Liver (tissue), 3 donors: ENCODE measurements around the gene STK39.

Experiments
- EGR1 ChIP-seq, 2 donors: IDR thresholded peaks; 2 replicates each; pipeline ENCODE4 v1.6.1; 2016 to 2018; ENCODE audit warnings: antibody characterized with exemption in 2 of 2, low read depth in 2 of 2
- GABPA ChIP-seq, 2 donors: IDR thresholded peaks in 1 of 2; conservative IDR thresholded peaks in 1 of 2; 2 replicates each; pipeline ENCODE4 v1.6.1; 2016; ENCODE audit warnings: antibody characterized with exemption in 2 of 2, mild to moderate bottlenecking in 1 of 2, moderate library complexity in 1 of 2
- HNF4A ChIP-seq, 2 donors: conservative IDR thresholded peaks; 2 replicates each; pipeline ENCODE4 v1.6.1; 2016; ENCODE audit warnings: antibody characterized with exemption in 2 of 2, mild to moderate bottlenecking in 2 of 2
- RAD21 ChIP-seq, 2 donors: IDR thresholded peaks; 2 replicates each; pipeline ENCODE4 v1.6.1; 2016; ENCODE audit warnings: antibody characterized with exemption in 2 of 2, mild to moderate bottlenecking in 2 of 2
- SP1 ChIP-seq: IDR thresholded peaks from 2 replicates; pipeline ENCODE4 v1.6.1; 2018; ENCODE audit warnings: antibody characterized with exemption, mild to moderate bottlenecking
- YY1 ChIP-seq: IDR thresholded peaks from 2 replicates; pipeline ENCODE4 v1.6.1; 2016; ENCODE audit warnings: antibody characterized with exemption, mild to moderate bottlenecking
- TF ChIP-seq, protein P1 (sequence below): IDR thresholded peaks from 2 replicates; pipeline ENCODE4 v1.6.1; 2016; ENCODE audit warnings: antibody characterized with exemption, mild to moderate bottlenecking
- TF ChIP-seq, protein P2 (sequence below): IDR thresholded peaks from 2 replicates; pipeline ENCODE4 v1.6.1; 2016; ENCODE audit warnings: antibody characterized with exemption
- TF ChIP-seq, protein P3 (sequence below): fragments of 150-350 bp; IDR thresholded peaks from 2 replicates; pipeline ENCODE4 v1.5.1; 2017; ENCODE audit warnings: improper control_type of control experiment, low read depth, low read length; ENCODE audit not compliant: missing input control
- TF ChIP-seq, protein P4 (sequence below): IDR thresholded peaks from 2 replicates; pipeline ENCODE4 v1.6.1; 2016; ENCODE audit warnings: antibody characterized with exemption
- TF ChIP-seq, protein P5 (sequence below): IDR thresholded peaks from 2 replicates; pipeline ENCODE4 v1.6.1; 2016; ENCODE audit warnings: antibody characterized with exemption
- donor health status: healthy.
- donor health status: healthy.

DNA sequence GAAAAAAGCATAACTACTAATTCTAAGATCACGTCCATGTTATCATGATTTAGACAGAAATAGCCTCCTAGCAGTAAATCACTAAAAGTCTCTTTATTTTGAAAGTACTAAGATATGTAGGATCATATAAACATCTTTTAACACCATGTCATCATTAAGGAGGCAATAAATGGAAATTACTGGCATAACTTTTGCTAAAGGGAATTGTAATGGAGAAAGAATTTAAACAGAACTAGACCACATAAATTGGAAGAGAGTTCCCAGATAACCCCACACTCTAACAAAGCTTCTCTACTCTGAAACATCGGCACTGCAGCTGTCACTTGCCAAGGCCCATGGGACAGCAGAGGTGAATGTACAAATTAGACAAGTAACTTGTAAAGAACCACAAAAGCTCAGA is 29.5 kb downstream of the STK39 start:
- TF ChIP-seq GABPA (IDR thresholded peaks at IDR 0.05 in 1 of 2, conservative IDR thresholded peaks at IDR 0.05 in 1 of 2), result no peak
- no peak for TF ChIP-seq RAD21 (IDR thresholded peaks at IDR 0.05)
- TF ChIP-seq, protein P1, sequence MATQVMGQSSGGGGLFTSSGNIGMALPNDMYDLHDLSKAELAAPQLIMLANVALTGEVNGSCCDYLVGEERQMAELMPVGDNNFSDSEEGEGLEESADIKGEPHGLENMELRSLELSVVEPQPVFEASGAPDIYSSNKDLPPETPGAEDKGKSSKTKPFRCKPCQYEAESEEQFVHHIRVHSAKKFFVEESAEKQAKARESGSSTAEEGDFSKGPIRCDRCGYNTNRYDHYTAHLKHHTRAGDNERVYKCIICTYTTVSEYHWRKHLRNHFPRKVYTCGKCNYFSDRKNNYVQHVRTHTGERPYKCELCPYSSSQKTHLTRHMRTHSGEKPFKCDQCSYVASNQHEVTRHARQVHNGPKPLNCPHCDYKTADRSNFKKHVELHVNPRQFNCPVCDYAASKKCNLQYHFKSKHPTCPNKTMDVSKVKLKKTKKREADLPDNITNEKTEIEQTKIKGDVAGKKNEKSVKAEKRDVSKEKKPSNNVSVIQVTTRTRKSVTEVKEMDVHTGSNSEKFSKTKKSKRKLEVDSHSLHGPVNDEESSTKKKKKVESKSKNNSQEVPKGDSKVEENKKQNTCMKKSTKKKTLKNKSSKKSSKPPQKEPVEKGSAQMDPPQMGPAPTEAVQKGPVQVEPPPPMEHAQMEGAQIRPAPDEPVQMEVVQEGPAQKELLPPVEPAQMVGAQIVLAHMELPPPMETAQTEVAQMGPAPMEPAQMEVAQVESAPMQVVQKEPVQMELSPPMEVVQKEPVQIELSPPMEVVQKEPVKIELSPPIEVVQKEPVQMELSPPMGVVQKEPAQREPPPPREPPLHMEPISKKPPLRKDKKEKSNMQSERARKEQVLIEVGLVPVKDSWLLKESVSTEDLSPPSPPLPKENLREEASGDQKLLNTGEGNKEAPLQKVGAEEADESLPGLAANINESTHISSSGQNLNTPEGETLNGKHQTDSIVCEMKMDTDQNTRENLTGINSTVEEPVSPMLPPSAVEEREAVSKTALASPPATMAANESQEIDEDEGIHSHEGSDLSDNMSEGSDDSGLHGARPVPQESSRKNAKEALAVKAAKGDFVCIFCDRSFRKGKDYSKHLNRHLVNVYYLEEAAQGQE, result no peak
- TF ChIP-seq, protein P2, sequence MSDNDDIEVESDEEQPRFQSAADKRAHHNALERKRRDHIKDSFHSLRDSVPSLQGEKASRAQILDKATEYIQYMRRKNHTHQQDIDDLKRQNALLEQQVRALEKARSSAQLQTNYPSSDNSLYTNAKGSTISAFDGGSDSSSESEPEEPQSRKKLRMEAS, result no peak
- TF ChIP-seq, protein P3, sequence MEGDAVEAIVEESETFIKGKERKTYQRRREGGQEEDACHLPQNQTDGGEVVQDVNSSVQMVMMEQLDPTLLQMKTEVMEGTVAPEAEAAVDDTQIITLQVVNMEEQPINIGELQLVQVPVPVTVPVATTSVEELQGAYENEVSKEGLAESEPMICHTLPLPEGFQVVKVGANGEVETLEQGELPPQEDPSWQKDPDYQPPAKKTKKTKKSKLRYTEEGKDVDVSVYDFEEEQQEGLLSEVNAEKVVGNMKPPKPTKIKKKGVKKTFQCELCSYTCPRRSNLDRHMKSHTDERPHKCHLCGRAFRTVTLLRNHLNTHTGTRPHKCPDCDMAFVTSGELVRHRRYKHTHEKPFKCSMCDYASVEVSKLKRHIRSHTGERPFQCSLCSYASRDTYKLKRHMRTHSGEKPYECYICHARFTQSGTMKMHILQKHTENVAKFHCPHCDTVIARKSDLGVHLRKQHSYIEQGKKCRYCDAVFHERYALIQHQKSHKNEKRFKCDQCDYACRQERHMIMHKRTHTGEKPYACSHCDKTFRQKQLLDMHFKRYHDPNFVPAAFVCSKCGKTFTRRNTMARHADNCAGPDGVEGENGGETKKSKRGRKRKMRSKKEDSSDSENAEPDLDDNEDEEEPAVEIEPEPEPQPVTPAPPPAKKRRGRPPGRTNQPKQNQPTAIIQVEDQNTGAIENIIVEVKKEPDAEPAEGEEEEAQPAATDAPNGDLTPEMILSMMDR, result no peak
- no peak for TF ChIP-seq HNF4A (conservative IDR thresholded peaks at IDR 0.05)
- TF ChIP-seq, protein P4, sequence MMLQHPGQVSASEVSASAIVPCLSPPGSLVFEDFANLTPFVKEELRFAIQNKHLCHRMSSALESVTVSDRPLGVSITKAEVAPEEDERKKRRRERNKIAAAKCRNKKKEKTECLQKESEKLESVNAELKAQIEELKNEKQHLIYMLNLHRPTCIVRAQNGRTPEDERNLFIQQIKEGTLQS, result no peak
- no peak for TF ChIP-seq SP1
- TF ChIP-seq, protein P5, sequence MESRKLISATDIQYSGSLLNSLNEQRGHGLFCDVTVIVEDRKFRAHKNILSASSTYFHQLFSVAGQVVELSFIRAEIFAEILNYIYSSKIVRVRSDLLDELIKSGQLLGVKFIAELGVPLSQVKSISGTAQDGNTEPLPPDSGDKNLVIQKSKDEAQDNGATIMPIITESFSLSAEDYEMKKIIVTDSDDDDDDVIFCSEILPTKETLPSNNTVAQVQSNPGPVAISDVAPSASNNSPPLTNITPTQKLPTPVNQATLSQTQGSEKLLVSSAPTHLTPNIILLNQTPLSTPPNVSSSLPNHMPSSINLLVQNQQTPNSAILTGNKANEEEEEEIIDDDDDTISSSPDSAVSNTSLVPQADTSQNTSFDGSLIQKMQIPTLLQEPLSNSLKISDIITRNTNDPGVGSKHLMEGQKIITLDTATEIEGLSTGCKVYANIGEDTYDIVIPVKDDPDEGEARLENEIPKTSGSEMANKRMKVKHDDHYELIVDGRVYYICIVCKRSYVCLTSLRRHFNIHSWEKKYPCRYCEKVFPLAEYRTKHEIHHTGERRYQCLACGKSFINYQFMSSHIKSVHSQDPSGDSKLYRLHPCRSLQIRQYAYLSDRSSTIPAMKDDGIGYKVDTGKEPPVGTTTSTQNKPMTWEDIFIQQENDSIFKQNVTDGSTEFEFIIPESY, result no peak
- TF ChIP-seq YY1, result no peak
- no peak for TF ChIP-seq EGR1 (IDR thresholded peaks at IDR 0.05; ENCODE audit: low read depth in 2 of 2)
